ENCODE results near the gene SEC14L2. TPM values are rescaled to one million over a fixed set of nuclear protein-coding genes. Genes with fewer than 3 reads are reported as not detected.

SEC14L2 gene
- total and polyA plus RNA-seq, 2 donors (not counting 3 experiments of a cell fraction or from before 2014, with no cell fraction given), result 22.5 to 28.8 TPM

GRCh38 chr22:30459181-30460052 lies 62.6 kb downstream of the SEC14L2 start:
- no peak overlapping the region for H3K4me2 ChIP-seq (ENCODE audit: insufficient read depth, low read length)

GRCh38 chr22:30460147-30460546 lies 63.3 kb downstream of the SEC14L2 start:
- no peaks in the 10 kb centered on the region for H3K4me1 ChIP-seq (ENCODE audit: control insufficient read depth, extremely low read depth, insufficient read depth, low read length)
- BruUV-seq (replicated peaks), result no TSS peak
- TF ChIP-seq JUN (IDR thresholded peaks at IDR 0.05; ENCODE audit: borderline replicate concordance, insufficient read depth, insufficient read length, low read depth) (no peak), MYC (IDR thresholded peaks at IDR 0.05; ENCODE audit: low read depth, low read length) (no peak), POLR2AphosphoS5 (IDR thresholded peaks at IDR 0.05; ENCODE audit: insufficient read depth, low read depth, low read length) (no peak)
- TF ChIP-seq, protein P1, sequence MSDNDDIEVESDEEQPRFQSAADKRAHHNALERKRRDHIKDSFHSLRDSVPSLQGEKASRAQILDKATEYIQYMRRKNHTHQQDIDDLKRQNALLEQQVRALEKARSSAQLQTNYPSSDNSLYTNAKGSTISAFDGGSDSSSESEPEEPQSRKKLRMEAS (IDR thresholded peaks at IDR 0.05; ENCODE audit: insufficient read depth, insufficient read length), result no peak
- TF ChIP-seq, protein P2, sequence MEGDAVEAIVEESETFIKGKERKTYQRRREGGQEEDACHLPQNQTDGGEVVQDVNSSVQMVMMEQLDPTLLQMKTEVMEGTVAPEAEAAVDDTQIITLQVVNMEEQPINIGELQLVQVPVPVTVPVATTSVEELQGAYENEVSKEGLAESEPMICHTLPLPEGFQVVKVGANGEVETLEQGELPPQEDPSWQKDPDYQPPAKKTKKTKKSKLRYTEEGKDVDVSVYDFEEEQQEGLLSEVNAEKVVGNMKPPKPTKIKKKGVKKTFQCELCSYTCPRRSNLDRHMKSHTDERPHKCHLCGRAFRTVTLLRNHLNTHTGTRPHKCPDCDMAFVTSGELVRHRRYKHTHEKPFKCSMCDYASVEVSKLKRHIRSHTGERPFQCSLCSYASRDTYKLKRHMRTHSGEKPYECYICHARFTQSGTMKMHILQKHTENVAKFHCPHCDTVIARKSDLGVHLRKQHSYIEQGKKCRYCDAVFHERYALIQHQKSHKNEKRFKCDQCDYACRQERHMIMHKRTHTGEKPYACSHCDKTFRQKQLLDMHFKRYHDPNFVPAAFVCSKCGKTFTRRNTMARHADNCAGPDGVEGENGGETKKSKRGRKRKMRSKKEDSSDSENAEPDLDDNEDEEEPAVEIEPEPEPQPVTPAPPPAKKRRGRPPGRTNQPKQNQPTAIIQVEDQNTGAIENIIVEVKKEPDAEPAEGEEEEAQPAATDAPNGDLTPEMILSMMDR (IDR thresholded peaks at IDR 0.05; ENCODE audit: extremely low read depth in 1 of 2, insufficient read depth in 1 of 2, low read depth in 1 of 2, low read length in 2 of 2), result no peak
- CTCF ChIA-PET, result no interaction called here
- no peak overlapping the region for H3K4me3 ChIP-seq (replicated peaks in 1 of 3; ENCODE audit: insufficient read depth in 1 of 3, low read depth in 1 of 3, low read length in 3 of 3)
- intact Hi-C loops (cut with micrococcal nuclease) (no loop called here), dilution Hi-C loops (cut with MboI; ENCODE audit: extremely low pct_ligation_motif_present, low sequenced_read_pairs) (no loop called here)
- H3K79me2 ChIP-seq (ENCODE audit: control insufficient read depth, insufficient read depth, low read length), result no peaks in the 10 kb centered on the region
- DNase-seq (ENCODE audit: low read depth, low spot score), result no peak
- POLR2A ChIA-PET, result no interaction called here
- no peaks in the 10 kb centered on the region for H3K9me3 ChIP-seq (replicated peaks; ENCODE audit: control insufficient read depth, insufficient read depth, low read length)
- no peaks in the 10 kb centered on the region for H3K9me1 ChIP-seq (replicated peaks; ENCODE audit: control insufficient read depth, extremely low read depth, insufficient read depth, low read length)
- H3K27ac ChIP-seq (ENCODE audit: insufficient read depth, low read depth, low read length), result no peak overlapping the region
- H3K36me3 ChIP-seq (ENCODE audit: control insufficient read depth in 2 of 2, extremely low read depth in 1 of 2, insufficient read depth in 2 of 2, low read length in 2 of 2), result no peaks in the 10 kb centered on the region
- H3K9ac ChIP-seq (replicated peaks; ENCODE audit: extremely low read depth, insufficient read depth, low read length), result no peak overlapping the region
- no peak for FAIRE-seq
- H4K20me1 ChIP-seq (replicated peaks; ENCODE audit: control insufficient read depth, extremely low read depth, insufficient read depth, low read length), result no peaks in the 10 kb centered on the region
- H3K27me3 ChIP-seq (ENCODE audit: control insufficient read depth in 2 of 2, insufficient read depth in 2 of 2, low read length in 2 of 2), result peaks cover 0 to 5% of the 10 kb centered on the region in 2 experiments
- no peak overlapping the region for H2AFZ ChIP-seq (ENCODE audit: low read depth, low read length)
- no peak overlapping the region for H3K4me2 ChIP-seq (ENCODE audit: insufficient read depth, low read length)

More at GRCh38 chr22:30459181-30460052, 62.6 kb downstream of the SEC14L2 start:
- H3K4me1 ChIP-seq (ENCODE audit: control insufficient read depth, extremely low read depth, insufficient read depth, low read length), result no peaks in the 10 kb centered on the region
- dilution Hi-C loops (cut with MboI; ENCODE audit: extremely low pct_ligation_motif_present, low sequenced_read_pairs), result no loop called here
- H3K27me3 ChIP-seq (ENCODE audit: control insufficient read depth in 2 of 2, insufficient read depth in 2 of 2, low read length in 2 of 2), result peaks cover 0 to 3% of the 10 kb centered on the region in 2 experiments
- H3K9ac ChIP-seq (replicated peaks; ENCODE audit: extremely low read depth, insufficient read depth, low read length), result no peak overlapping the region
- H3K4me3 ChIP-seq (replicated peaks in 1 of 3; ENCODE audit: insufficient read depth in 1 of 3, low read depth in 1 of 3, low read length in 3 of 3), result no peak overlapping the region
- FAIRE-seq (no peak), DNase-seq (ENCODE audit: low read depth, low spot score) (no peak)
- H3K36me3 ChIP-seq (ENCODE audit: control insufficient read depth in 2 of 2, extremely low read depth in 1 of 2, insufficient read depth in 2 of 2, low read length in 2 of 2), result no peaks in the 10 kb centered on the region
- no peak overlapping the region for H3K27ac ChIP-seq (ENCODE audit: insufficient read depth, low read depth, low read length)
- H2AFZ ChIP-seq (ENCODE audit: low read depth, low read length), result no peak overlapping the region
- no peaks in the 10 kb centered on the region for H3K79me2 ChIP-seq (ENCODE audit: control insufficient read depth, insufficient read depth, low read length)
- POLR2A ChIA-PET, result no interaction called here
- intact Hi-C loops (cut with micrococcal nuclease), result no loop called here
- CTCF ChIA-PET, result no interaction called here
- no peaks in the 10 kb centered on the region for H3K9me3 ChIP-seq (replicated peaks; ENCODE audit: control insufficient read depth, insufficient read depth, low read length)
- TF ChIP-seq, protein P2 (IDR thresholded peaks at IDR 0.05; ENCODE audit: extremely low read depth in 1 of 2, insufficient read depth in 1 of 2, low read depth in 1 of 2, low read length in 2 of 2), result no peak
- no peak for TF ChIP-seq POLR2AphosphoS5 (IDR thresholded peaks at IDR 0.05; ENCODE audit: insufficient read depth, low read depth, low read length)
- TF ChIP-seq JUN (IDR thresholded peaks at IDR 0.05; ENCODE audit: borderline replicate concordance, insufficient read depth, insufficient read length, low read depth), result no peak
- H3K9me1 ChIP-seq (replicated peaks; ENCODE audit: control insufficient read depth, extremely low read depth, insufficient read depth, low read length), result no peaks in the 10 kb centered on the region
- H4K20me1 ChIP-seq (replicated peaks; ENCODE audit: control insufficient read depth, extremely low read depth, insufficient read depth, low read length), result no peaks in the 10 kb centered on the region
- BruUV-seq (replicated peaks), result no TSS peak

All from endothelial cell of umbilical vein (primary cell).